ENCODE data around the gene ZNF277.

- TF ChIP-seq CTCF (IDR thresholded peaks at IDR 0.05) (no peak), POLR2AphosphoS5 (IDR thresholded peaks at IDR 0.05) (no peak), POLR2A (IDR thresholded peaks at IDR 0.05) (no peak), EP300 (IDR thresholded peaks at IDR 0.05; ENCODE audit: low read depth) (no peak)
Observed at GRCh38 chr7:112174192-112174591, 32.3 kb upstream of the ZNF277 start.

Data from transverse colon (tissue), 4 donors.